ENCODE data around the gene LRMDA.

DNA sequence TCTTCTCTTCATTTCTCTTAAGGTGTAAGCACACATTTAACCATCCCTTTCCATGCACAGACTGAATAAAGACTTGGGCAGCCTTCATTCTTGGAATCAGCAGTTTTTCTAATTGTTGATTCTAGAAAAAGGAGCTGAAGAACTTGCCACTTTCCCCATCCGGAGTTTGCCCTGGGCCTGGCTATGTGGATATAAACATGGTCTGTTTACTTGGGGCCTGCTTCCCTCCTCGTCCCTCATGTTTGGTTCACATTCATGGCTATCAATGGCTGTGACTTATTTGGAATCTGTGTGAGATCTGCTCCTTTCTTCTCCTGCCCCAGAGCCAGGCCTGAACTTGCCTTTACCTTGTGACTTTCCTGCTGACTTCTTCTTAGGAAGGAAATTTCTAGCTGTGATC, 199.3 kb downstream of the LRMDA start:
- TF ChIP-seq SP1 (IDR thresholded peaks at IDR 0.05; ENCODE audit: low read depth, low read length) (no peak), RXRA (IDR thresholded peaks at IDR 0.05; ENCODE audit: insufficient read depth, low read depth, low read length) (no peak), CEBPB (IDR thresholded peaks at IDR 0.05; ENCODE audit: low read depth, low read length) (no peak), SIN3A (conservative IDR thresholded peaks at IDR 0.05 in 1 of 2, IDR thresholded peaks at IDR 0.05 in 1 of 2; ENCODE audit: low read depth in 1 of 2, low read length in 2 of 2) (no peak), CTCF (IDR thresholded peaks at IDR 0.05; ENCODE audit: control extremely low read depth in 1 of 3, insufficient read depth in 1 of 3, low read depth in 1 of 3, low read length in 3 of 3) (no peak), EZH2 (IDR thresholded peaks at IDR 0.05; ENCODE audit: low read depth, low read length, severe bottlenecking) (no peak), EGR1 (IDR thresholded peaks at IDR 0.05; ENCODE audit: borderline replicate concordance, low read depth, low read length) (no peak), POLR2A (IDR thresholded peaks at IDR 0.05; ENCODE audit: control extremely low read depth in 1 of 2, low read depth in 2 of 2, low read length in 2 of 2) (no peak), GTF2F1 (IDR thresholded peaks at IDR 0.05; ENCODE audit: borderline replicate concordance, low read depth, low read length) (no peak), BCL11A (IDR thresholded peaks at IDR 0.05; ENCODE audit: low read depth in 2 of 2, low read length in 2 of 2) (no peak), TAF1 (IDR thresholded peaks at IDR 0.05; ENCODE audit: low read depth, low read length) (no peak), RNF2 (IDR thresholded peaks at IDR 0.05; ENCODE audit: borderline replicate concordance, low read depth, low read length, missing control alignments, poor library complexity, severe bottlenecking) (no peak)
- TF ChIP-seq, protein P1, sequence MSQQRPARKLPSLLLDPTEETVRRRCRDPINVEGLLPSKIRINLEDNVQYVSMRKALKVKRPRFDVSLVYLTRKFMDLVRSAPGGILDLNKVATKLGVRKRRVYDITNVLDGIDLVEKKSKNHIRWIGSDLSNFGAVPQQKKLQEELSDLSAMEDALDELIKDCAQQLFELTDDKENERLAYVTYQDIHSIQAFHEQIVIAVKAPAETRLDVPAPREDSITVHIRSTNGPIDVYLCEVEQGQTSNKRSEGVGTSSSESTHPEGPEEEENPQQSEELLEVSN (IDR thresholded peaks at IDR 0.05) = no peak
